Measurements from ENCODE around the gene LRRC55. TPM values are rescaled to one million over a fixed set of nuclear protein-coding genes. Genes with fewer than 3 reads are reported as not detected.

The LRRC55 gene
- total RNA-seq, 1 donor from 2014 or later: 0.16 TPM

- H3K27me3 ChIP-seq (ENCODE audit: low read depth): peaks cover 10% of the 10 kb centered on the region
- H3K4me3 ChIP-seq: no peak overlapping the region
- H3K9me3 ChIP-seq (replicated peaks): no peaks in the 10 kb centered on the region
- intact Hi-C loops (cut with micrococcal nuclease): no loop called here
- TF ChIP-seq CTCF (IDR thresholded peaks at IDR 0.05; ENCODE audit: borderline replicate concordance): no peak
- no peak for DNase-seq
- no peaks in the 10 kb centered on the region for H3K4me1 ChIP-seq
- H3K27ac ChIP-seq (replicated peaks): no peak overlapping the region
- no peaks in the 10 kb centered on the region for H3K36me3 ChIP-seq
These were observed 25.7 kb upstream of the LRRC55 start for GRCh38 chr11:57155838-57156607.

GRCh38 chr11:57156928-57157327, 24.8 kb upstream of the LRRC55 start:
- H3K27ac ChIP-seq (replicated peaks): no peak overlapping the region
- no peaks in the 10 kb centered on the region for H3K36me3 ChIP-seq
- intact Hi-C loops (cut with micrococcal nuclease): no loop called here
- H3K4me1 ChIP-seq: no peaks in the 10 kb centered on the region
- no peaks in the 10 kb centered on the region for H3K9me3 ChIP-seq (replicated peaks)
- H3K4me3 ChIP-seq: no peak overlapping the region
- no peak for DNase-seq
- TF ChIP-seq CTCF (IDR thresholded peaks at IDR 0.05; ENCODE audit: borderline replicate concordance): no peak
- H3K27me3 ChIP-seq (ENCODE audit: low read depth): peaks cover 10% of the 10 kb centered on the region

- Histone ChIP-seq H3K9me3 (replicated peaks) (no peaks in the 10 kb centered on the region), H3K4me3 (no peak overlapping the region), H3K27ac (replicated peaks) (no peak overlapping the region), H3K4me1 (no peaks in the 10 kb centered on the region), H3K36me3 (no peaks in the 10 kb centered on the region), H3K27me3 (ENCODE audit: low read depth) (peaks cover 10% of the 10 kb centered on the region)
- intact Hi-C loops (cut with micrococcal nuclease): no loop called here
- DNase-seq: no peak
- no peak for TF ChIP-seq CTCF (IDR thresholded peaks at IDR 0.05; ENCODE audit: borderline replicate concordance)
These were observed 24.1 kb upstream of the LRRC55 start for GRCh38 chr11:57157624-57158023.

- H3K27me3 ChIP-seq (ENCODE audit: low read depth): peaks cover 10% of the 10 kb centered on the region
- H3K4me1 ChIP-seq: no peaks in the 10 kb centered on the region
- no peak overlapping the region for H3K27ac ChIP-seq (replicated peaks)
- H3K36me3 ChIP-seq: no peaks in the 10 kb centered on the region
- no peak for DNase-seq
- no peak overlapping the region for H3K4me3 ChIP-seq
- TF ChIP-seq CTCF (IDR thresholded peaks at IDR 0.05; ENCODE audit: borderline replicate concordance): no peak
- H3K9me3 ChIP-seq (replicated peaks): no peaks in the 10 kb centered on the region
- intact Hi-C loops (cut with micrococcal nuclease): no loop called here
These were observed 23.6 kb upstream of the LRRC55 start for GRCh38 chr11:57158180-57158579.

GRCh38 chr11:57158599-57158998, 23.2 kb upstream of the LRRC55 start:
- no peak for TF ChIP-seq CTCF (IDR thresholded peaks at IDR 0.05; ENCODE audit: borderline replicate concordance)
- Histone ChIP-seq H3K4me3 (no peak overlapping the region), H3K4me1 (no peaks in the 10 kb centered on the region), H3K36me3 (no peaks in the 10 kb centered on the region), H3K27ac (replicated peaks) (no peak overlapping the region), H3K27me3 (ENCODE audit: low read depth) (peaks cover 10% of the 10 kb centered on the region), H3K9me3 (replicated peaks) (no peaks in the 10 kb centered on the region)
- intact Hi-C loops (cut with micrococcal nuclease): no loop called here
- no peak for DNase-seq

Measured in left ventricle myocardium inferior (tissue), 1 donor.